LNCaP clone FGC (cell line): ENCODE measurements around the gene NUDT14.

Source experiments
- DNase-seq: peaks from one replicate; pipeline ENCODE4 v3.0.0-alpha.2; 2011; ENCODE audit warnings: low read depth
- H3K4me3 ChIP-seq: 2 replicates; pipeline ENCODE4 v1.5.1; 2011; ENCODE audit warnings: mild to moderate bottlenecking, low read depth, low read length, control low read depth
- CTCF ChIP-seq: IDR thresholded peaks from 2 replicates; pipeline ENCODE4 v1.5.1; 2012; ENCODE audit warnings: mild to moderate bottlenecking; ENCODE audit not compliant: control insufficient read depth, insufficient read depth; ENCODE audit errors: extremely low read depth

Gene NUDT14

GRCh38 chr14:105155681-105156413 lies 25.3 kb downstream of the NUDT14 start:
- no peak for TF ChIP-seq CTCF
- no peak for DNase-seq
- H3K4me3 ChIP-seq: no peak overlapping the region

DNA sequence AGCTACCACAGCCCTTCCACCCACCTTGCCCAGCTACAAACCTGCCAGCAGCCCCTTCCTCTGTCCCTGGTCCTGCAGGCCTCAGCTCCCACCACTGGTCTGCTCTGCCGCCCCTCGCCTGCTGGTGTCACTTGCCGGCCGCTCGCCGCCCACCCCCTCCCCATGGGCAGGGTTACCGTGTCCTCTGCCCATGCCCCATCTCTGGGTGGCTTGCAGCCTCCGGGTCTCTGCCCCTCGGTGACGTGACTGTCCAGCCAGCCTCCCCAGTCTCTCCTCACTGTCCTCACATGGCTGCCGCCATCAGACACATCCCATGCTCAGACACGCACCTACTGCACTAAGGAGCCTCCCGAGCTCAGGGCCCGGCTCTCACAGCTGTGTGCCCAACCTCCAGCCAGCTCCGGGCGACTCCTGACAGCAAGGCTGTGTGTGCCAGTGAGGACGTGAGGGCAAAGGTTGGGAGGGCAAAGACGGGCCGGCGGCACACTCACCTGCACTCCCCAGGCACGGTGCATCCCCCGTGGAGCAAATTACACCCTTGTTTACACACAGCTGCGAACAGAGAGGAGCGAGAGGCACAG lies 26.0 kb downstream of the NUDT14 start:
- DNase-seq: no peak
- TF ChIP-seq CTCF: no peak
- H3K4me3 ChIP-seq: no peak overlapping the region

- no peak for TF ChIP-seq CTCF
- no peak for DNase-seq
- no peak overlapping the region for H3K4me3 ChIP-seq
Measured at GRCh38 chr14:105154476-105154871, 26.6 kb downstream of the NUDT14 start.

DNA sequence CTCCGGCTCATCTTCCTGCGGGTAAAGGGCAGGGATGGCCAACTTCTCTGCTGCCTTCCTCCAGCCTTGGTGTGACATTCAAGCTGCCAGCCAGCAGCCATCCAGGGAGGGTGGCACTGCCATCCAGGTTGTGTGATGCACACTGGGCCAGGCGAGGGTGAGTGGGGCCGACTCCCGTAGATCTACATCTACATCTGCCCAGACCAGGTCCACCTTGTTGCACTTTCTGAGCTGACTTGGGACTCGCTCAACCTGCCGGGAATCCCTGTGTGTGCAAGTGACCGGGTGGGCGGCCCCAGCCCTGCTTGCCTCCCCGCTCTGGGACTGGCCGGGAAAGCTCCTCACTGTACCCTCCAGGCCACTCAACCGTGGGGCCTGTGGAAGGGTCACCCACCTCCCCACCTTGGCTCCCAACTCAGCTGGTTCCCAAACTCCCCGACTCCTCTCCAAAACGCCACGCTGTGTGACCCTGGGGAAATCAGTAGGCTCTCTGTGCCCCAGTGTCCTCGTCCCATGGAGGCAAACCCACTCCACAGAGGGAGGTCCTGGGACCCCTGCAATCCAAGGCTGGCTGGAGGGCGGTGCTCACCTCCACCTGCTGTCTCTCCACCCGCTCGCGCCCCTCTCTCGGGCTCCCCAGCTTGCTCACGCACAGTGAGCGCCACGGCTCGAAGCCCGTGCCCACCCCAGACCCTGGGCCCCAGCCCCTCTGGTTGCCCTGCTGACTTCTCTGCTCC lies 27.2 kb downstream of the NUDT14 start:
- no peak overlapping the region for H3K4me3 ChIP-seq
- TF ChIP-seq CTCF: no peak
- no peak for DNase-seq

DNA sequence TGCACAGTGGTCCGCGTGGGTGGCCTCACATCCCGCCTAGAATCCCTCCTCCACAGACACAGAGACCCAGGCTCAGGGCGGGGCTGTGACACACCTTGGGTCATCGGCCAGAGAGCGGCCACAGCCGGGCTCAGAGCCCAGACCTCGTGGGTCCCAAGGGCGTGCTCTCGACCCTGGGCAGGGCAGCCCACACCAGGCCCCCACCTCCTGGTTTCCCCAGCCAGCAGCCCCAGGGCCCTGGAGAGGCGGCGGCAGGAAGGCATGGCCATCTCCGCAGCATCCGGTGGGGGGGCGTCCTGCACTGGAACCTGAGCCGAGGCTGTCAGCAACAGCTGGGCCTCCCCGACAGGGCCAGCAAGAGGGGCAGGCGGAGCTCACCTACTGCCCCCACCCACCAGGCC lies 27.8 kb downstream of the NUDT14 start:
- no peak for TF ChIP-seq CTCF
- no peak overlapping the region for H3K4me3 ChIP-seq
- no peak for DNase-seq

DNA sequence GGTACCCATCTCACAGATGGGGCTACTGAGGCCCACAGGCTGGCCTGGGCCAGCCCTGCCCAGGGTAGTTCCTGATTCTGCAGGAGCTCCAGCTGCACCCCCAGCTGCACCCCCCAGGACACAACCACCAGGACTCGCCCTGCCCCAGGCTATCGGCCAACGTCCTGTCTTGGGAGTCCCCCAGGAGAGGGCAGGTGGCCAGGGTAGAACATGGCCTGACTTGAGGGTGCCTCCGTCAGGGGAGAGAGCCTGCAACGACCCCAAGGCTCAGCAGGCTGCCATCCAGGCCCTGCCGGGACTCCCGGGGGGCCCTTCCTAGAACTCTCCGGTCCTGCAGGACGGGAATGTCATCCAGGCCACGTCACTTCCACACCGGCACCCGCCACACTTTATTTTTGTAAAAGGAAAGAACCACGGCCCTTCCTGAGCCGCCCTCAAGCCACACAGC lies 28.3 kb downstream of the NUDT14 start:
- DNase-seq: no peak
- no peak for TF ChIP-seq CTCF
- H3K4me3 ChIP-seq: no peak overlapping the region
